IMR-90 (cell line): ENCODE results near the gene GABRB2. TPM values are rescaled to one million over a fixed set of nuclear protein-coding genes. Genes with fewer than 3 reads are reported as not detected.

Source experiments
- ATAC-seq: fragments of 200-7000 bp; cut with Tn5 transposase; 2 replicates; pipeline ENCODE4 v1.9.1; 2020; ENCODE audit warnings: low read depth, mild to moderate bottlenecking, moderate library complexity
- BruUV-seq: library from RNA; stranded (reverse); fragments of 400-500 nt; replicated peaks from 2 replicates; lab custom pipeline; 2021; lab: Mats Ljungman, UMichigan
- CTCF ChIA-PET: fragments of 300-600 bp; formaldehyde crosslinking; extraction: SDS; loops from one replicate; lab custom pipeline; 2021; ENCODE audit warnings: antibody characterized with exemption; lab: Yijun Ruan, JAX
- POLR2A ChIA-PET: fragments of 300-600 bp; sonication (Branson Sonifier 250); formaldehyde crosslinking; loops from one replicate; lab custom pipeline; 2022; ENCODE audit warnings: antibody characterized with exemption; ENCODE audit not compliant: unreplicated experiment; lab: Charles Lee
- DNase-seq: peaks from one replicate; pipeline ENCODE4 v3.0.0; 2013
- H2AFZ ChIP-seq: replicated peaks from 2 replicates; pipeline ENCODE3; 2013; ENCODE audit warnings: low read length, mild to moderate bottlenecking; ENCODE audit not compliant: poor library complexity
- H2AK5ac ChIP-seq: 2 replicates; pipeline ENCODE4 v1.6.1; 2013; ENCODE audit warnings: low read depth, low read length, inconsistent platforms
- H2AK9ac ChIP-seq: replicated peaks from 2 replicates; pipeline ENCODE3; 2013; ENCODE audit warnings: mild to moderate bottlenecking, low read depth, low read length, moderate library complexity; ENCODE audit not compliant: poor library complexity
- H2BK120ac ChIP-seq: 2 replicates; pipeline ENCODE4 v1.6.1; 2013; ENCODE audit warnings: low read depth, low read length, inconsistent platforms
- H2BK15ac ChIP-seq: 3 replicates; pipeline ENCODE4 v1.6.1; 2013; ENCODE audit warnings: low read depth, low read length, inconsistent platforms
- H2BK20ac ChIP-seq: 2 replicates; pipeline ENCODE4 v1.6.1; 2013; ENCODE audit warnings: low read depth, mild to moderate bottlenecking, inconsistent platforms, low read length, moderate library complexity
- H2BK5ac ChIP-seq: 2 replicates; pipeline ENCODE4 v1.6.1; 2013; ENCODE audit warnings: mild to moderate bottlenecking, low read depth, low read length, inconsistent platforms; ENCODE audit not compliant: poor library complexity, severe bottlenecking
- H3K14ac ChIP-seq: replicated peaks from 2 replicates; pipeline ENCODE4 v1.6.1; 2013; ENCODE audit warnings: low read depth, low read length, inconsistent platforms
- H3K18ac ChIP-seq: 2 replicates; pipeline ENCODE4 v1.6.1; 2013; ENCODE audit warnings: low read depth, low read length, control low read depth
- H3K23ac ChIP-seq: 2 replicates; pipeline ENCODE4 v1.6.1; 2013; ENCODE audit warnings: low read depth, low read length, inconsistent platforms
- H3K27ac ChIP-seq: 2 replicates; pipeline ENCODE4 v1.5.1; 2013; ENCODE audit warnings: mild to moderate bottlenecking, control low read depth, low read length; ENCODE audit not compliant: insufficient read depth
- H3K27me3 ChIP-seq: 2 replicates; pipeline ENCODE4 v1.6.1; 2013; ENCODE audit warnings: low read length; ENCODE audit not compliant: control insufficient read depth, insufficient read depth
- H3K36me3 ChIP-seq: 2 replicates; pipeline ENCODE4 v1.6.1; 2013; ENCODE audit warnings: low read length, mixed read lengths; ENCODE audit not compliant: control insufficient read depth, insufficient read depth
- H3K4ac ChIP-seq: 2 replicates; pipeline ENCODE4 v1.6.1; 2013; ENCODE audit warnings: low read depth, low read length, inconsistent platforms
- H3K4me1 ChIP-seq: 2 replicates; pipeline ENCODE4 v1.6.1; 2013; ENCODE audit warnings: low read length, mixed read lengths; ENCODE audit not compliant: control insufficient read depth, insufficient read depth
- H3K4me2 ChIP-seq: 2 replicates; pipeline ENCODE4 v1.6.1; 2013; ENCODE audit warnings: low read depth, mild to moderate bottlenecking, control low read depth, low read length, moderate library complexity
- H3K4me3 ChIP-seq: 2 replicates; pipeline ENCODE4 v1.5.1; 2013; ENCODE audit warnings: low read depth, mild to moderate bottlenecking, control low read depth, low read length, moderate library complexity; ENCODE audit not compliant: insufficient read depth
- H3K56ac ChIP-seq: 2 replicates; pipeline ENCODE4 v1.6.1; 2013; ENCODE audit warnings: low read length, inconsistent platforms; ENCODE audit not compliant: insufficient read depth; ENCODE audit errors: extremely low read depth
- H3K79me1 ChIP-seq, 2 experiments: 2 replicates each; pipeline ENCODE4 v1.6.1; 2013; ENCODE audit warnings: low read length in 2 of 2, inconsistent platforms in 1 of 2, low read depth in 1 of 2
- H3K9ac ChIP-seq: 2 replicates; pipeline ENCODE4 v1.6.1; 2013; ENCODE audit warnings: low read depth, low read length, control low read depth
- H3K9me1 ChIP-seq: 2 replicates; pipeline ENCODE4 v1.6.1; 2013; ENCODE audit warnings: low read length, inconsistent platforms; ENCODE audit not compliant: insufficient read depth
- H3K9me3 ChIP-seq: 2 replicates; pipeline ENCODE4 v1.6.1; 2013; ENCODE audit warnings: low read length; ENCODE audit not compliant: control insufficient read depth, insufficient read depth
- H4K20me1 ChIP-seq: 2 replicates; pipeline ENCODE4 v1.6.1; 2013; ENCODE audit warnings: low read length, inconsistent platforms; ENCODE audit not compliant: insufficient read depth
- H4K5ac ChIP-seq: 2 replicates; pipeline ENCODE4 v1.6.1; 2013; ENCODE audit warnings: mild to moderate bottlenecking, low read depth, low read length, control low read depth
- H4K8ac ChIP-seq, 2 experiments: 2 replicates each; pipeline ENCODE4 v1.6.1; 2013; ENCODE audit warnings: low read depth in 2 of 2, low read length in 2 of 2, control low read depth in 1 of 2, inconsistent platforms in 1 of 2
- H4K91ac ChIP-seq: 2 replicates; pipeline ENCODE4 v1.6.1; 2013; ENCODE audit warnings: low read depth, low read length, inconsistent platforms; ENCODE audit not compliant: insufficient read depth
- BHLHE40 ChIP-seq: fragments of 150-350 bp; IDR thresholded peaks from 2 replicates; pipeline ENCODE4 v1.6.1; 2016; ENCODE audit warnings: mild to moderate bottlenecking, low read depth, low read length
- CEBPB ChIP-seq: IDR thresholded peaks from 2 replicates; pipeline ENCODE4 v1.6.1; 2012; ENCODE audit warnings: low read depth, low read length, improper control_type of control experiment
- CHD1 ChIP-seq: IDR thresholded peaks from 2 replicates; pipeline ENCODE4 v1.6.1; 2012; ENCODE audit warnings: low read depth, low read length, improper control_type of control experiment
- FOS ChIP-seq: fragments of 150-350 bp; IDR thresholded peaks from 2 replicates; pipeline ENCODE4 v1.6.1; 2016; ENCODE audit warnings: low read depth, low read length
- MAFK ChIP-seq: IDR thresholded peaks from 2 replicates; pipeline ENCODE4 v1.6.1; 2012; ENCODE audit warnings: low read depth, low read length, improper control_type of control experiment
- MAZ ChIP-seq: IDR thresholded peaks from 2 replicates; pipeline ENCODE4 v1.6.1; 2012; ENCODE audit warnings: low read depth, mild to moderate bottlenecking, low read length, improper control_type of control experiment, moderate library complexity, borderline replicate concordance
- MXI1 ChIP-seq: IDR thresholded peaks from 2 replicates; pipeline ENCODE4 v1.6.1; 2012; ENCODE audit warnings: low read depth, mild to moderate bottlenecking, low read length, moderate library complexity, borderline replicate concordance
- NFE2L2 ChIP-seq: fragments of 150-350 bp; IDR thresholded peaks from 2 replicates; pipeline ENCODE4 v1.6.1; 2016; ENCODE audit warnings: low read depth, mild to moderate bottlenecking, low read length
- POLR2A ChIP-seq: IDR thresholded peaks from 2 replicates; pipeline ENCODE4 v1.6.1; 2012; ENCODE audit warnings: mild to moderate bottlenecking, low read depth, low read length
- RAD21 ChIP-seq: IDR thresholded peaks from 2 replicates; pipeline ENCODE4 v1.6.1; 2012; ENCODE audit warnings: low read length, improper control_type of control experiment
- RCOR1 ChIP-seq: IDR thresholded peaks from 2 replicates; pipeline ENCODE4 v1.6.1; 2012; ENCODE audit warnings: mild to moderate bottlenecking, low read length, improper control_type of control experiment; ENCODE audit not compliant: insufficient replicate concordance
- RFX5 ChIP-seq: IDR thresholded peaks from 2 replicates; pipeline ENCODE4 v1.8.0; 2012; ENCODE audit warnings: low read depth, mild to moderate bottlenecking, low read length, moderate library complexity
- SMC3 ChIP-seq: fragments of 150-350 bp; IDR thresholded peaks from 2 replicates; pipeline ENCODE4 v1.6.1; 2016; ENCODE audit warnings: low read depth, mild to moderate bottlenecking, antibody characterized with exemption, low read length, moderate library complexity
- WGBS, 2 experiments: methylation state at CpG; one replicate each; pipeline versions ENCODE4 v1.1.5 to v1.1.7; 2013; ENCODE audit warnings: missing lambda C conversion rate in 2 of 2; ENCODE audit not compliant: insufficient read length in 1 of 2; ENCODE audit errors: extremely low coverage in 2 of 2; 5-methylcytosine and 5-hydroxymethylcytosine counted together
- dilution Hi-C: fragments of 300-500 bp; cut with HindIII; formaldehyde crosslinking; loops from one replicate; pipeline ENCODE4 v1.14.3; 2018; ENCODE audit warnings: low sequenced_read_pairs; ENCODE audit not compliant: unreplicated experiment
- in situ Hi-C: fragments of 300-500 bp; cut with MboI; formaldehyde crosslinking; loops from 3 replicates; pipeline ENCODE4 v1.14.3; 2019; ENCODE audit warnings: low sequenced_read_pairs, inconsistent platforms, mixed read lengths
- intact Hi-C: fragments of 100-400 bp; cut with micrococcal nuclease; formaldehyde crosslinking; loops from 2 replicates; pipeline ENCODE4 v1.10.0; 2022
- polyA plus RNA-seq, 3 experiments: library from polyadenylated mRNA; depleted of rRNA; stranded (reverse); fragments of >200 nt; gene quantifications; 2 replicates each; pipeline ENCODE4 v1.2.3, GENCODE V29; 2012; ENCODE audit warnings: low replicate concordance in 1 of 3
- total RNA-seq: library from RNA; depleted of rRNA; stranded (reverse); fragments of >200 nt; gene quantifications from 2 replicates; pipeline ENCODE4 v1.2.3, GENCODE V29; 2012
- TF ChIP-seq, protein P1 (sequence below): conservative IDR thresholded peaks from 2 replicates; pipeline ENCODE4 v1.5.1; 2012; ENCODE audit warnings: mild to moderate bottlenecking, low read depth, low read length, improper control_type of control experiment
- TF ChIP-seq, protein P2 (sequence below): fragments of 150-350 bp; IDR thresholded peaks from 2 replicates; pipeline ENCODE4 v1.6.1; 2016; ENCODE audit warnings: low read depth, mild to moderate bottlenecking, low read length, moderate library complexity, borderline replicate concordance
- TF ChIP-seq, protein P3 (sequence below): fragments of 150-350 bp; IDR thresholded peaks from 2 replicates; pipeline ENCODE4 v1.6.1; 2017; ENCODE audit warnings: mild to moderate bottlenecking, antibody characterized with exemption, low read length, low read depth

The GABRB2 gene
- total and polyA plus RNA-seq, 2 of the 4 experiments (the other 2 are of a cell fraction): not detected

GRCh38 chr5:161274951-161275350, 271.6 kb downstream of the GABRB2 start:
- CTCF ChIA-PET: no interaction called here
- H3K18ac ChIP-seq: no peak overlapping the region
- H3K9ac ChIP-seq: no peak overlapping the region
- dilution Hi-C loops (no loop called here), intact Hi-C loops (no loop called here), in situ Hi-C loops (no loop called here)
- H3K27ac ChIP-seq: no peak overlapping the region
- no peak overlapping the region for H3K14ac ChIP-seq
- no peak overlapping the region for H4K8ac ChIP-seq
- no peak overlapping the region for H2BK5ac ChIP-seq
- no peaks in the 10 kb centered on the region for H4K20me1 ChIP-seq
- H2BK20ac ChIP-seq: no peak overlapping the region
- POLR2A ChIA-PET: no interaction called here
- BruUV-seq: no TSS peak
- DNase-seq (no peak), ATAC-seq (no peak)
- H3K79me1 ChIP-seq: no peaks in the 10 kb centered on the region
- no peak overlapping the region for H2BK15ac ChIP-seq
- no peak overlapping the region for H2AK5ac ChIP-seq
- no peak overlapping the region for H3K4me3 ChIP-seq
- H3K9me1 ChIP-seq: no peaks in the 10 kb centered on the region
- no peak overlapping the region for H2AK9ac ChIP-seq
- no peak overlapping the region for H4K5ac ChIP-seq
- H3K27me3 ChIP-seq: no peaks in the 10 kb centered on the region
- no peaks in the 10 kb centered on the region for H3K4me1 ChIP-seq
- TF ChIP-seq, protein P1, sequence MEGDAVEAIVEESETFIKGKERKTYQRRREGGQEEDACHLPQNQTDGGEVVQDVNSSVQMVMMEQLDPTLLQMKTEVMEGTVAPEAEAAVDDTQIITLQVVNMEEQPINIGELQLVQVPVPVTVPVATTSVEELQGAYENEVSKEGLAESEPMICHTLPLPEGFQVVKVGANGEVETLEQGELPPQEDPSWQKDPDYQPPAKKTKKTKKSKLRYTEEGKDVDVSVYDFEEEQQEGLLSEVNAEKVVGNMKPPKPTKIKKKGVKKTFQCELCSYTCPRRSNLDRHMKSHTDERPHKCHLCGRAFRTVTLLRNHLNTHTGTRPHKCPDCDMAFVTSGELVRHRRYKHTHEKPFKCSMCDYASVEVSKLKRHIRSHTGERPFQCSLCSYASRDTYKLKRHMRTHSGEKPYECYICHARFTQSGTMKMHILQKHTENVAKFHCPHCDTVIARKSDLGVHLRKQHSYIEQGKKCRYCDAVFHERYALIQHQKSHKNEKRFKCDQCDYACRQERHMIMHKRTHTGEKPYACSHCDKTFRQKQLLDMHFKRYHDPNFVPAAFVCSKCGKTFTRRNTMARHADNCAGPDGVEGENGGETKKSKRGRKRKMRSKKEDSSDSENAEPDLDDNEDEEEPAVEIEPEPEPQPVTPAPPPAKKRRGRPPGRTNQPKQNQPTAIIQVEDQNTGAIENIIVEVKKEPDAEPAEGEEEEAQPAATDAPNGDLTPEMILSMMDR: no peak
- no peak for TF ChIP-seq FOS
- TF ChIP-seq MAZ: no peak
- TF ChIP-seq RCOR1: no peak
- TF ChIP-seq MAFK: no peak
- no peak for TF ChIP-seq RFX5
- TF ChIP-seq, protein P2, sequence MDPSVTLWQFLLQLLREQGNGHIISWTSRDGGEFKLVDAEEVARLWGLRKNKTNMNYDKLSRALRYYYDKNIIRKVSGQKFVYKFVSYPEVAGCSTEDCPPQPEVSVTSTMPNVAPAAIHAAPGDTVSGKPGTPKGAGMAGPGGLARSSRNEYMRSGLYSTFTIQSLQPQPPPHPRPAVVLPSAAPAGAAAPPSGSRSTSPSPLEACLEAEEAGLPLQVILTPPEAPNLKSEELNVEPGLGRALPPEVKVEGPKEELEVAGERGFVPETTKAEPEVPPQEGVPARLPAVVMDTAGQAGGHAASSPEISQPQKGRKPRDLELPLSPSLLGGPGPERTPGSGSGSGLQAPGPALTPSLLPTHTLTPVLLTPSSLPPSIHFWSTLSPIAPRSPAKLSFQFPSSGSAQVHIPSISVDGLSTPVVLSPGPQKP: no peak
- no peak for TF ChIP-seq POLR2A
- TF ChIP-seq MXI1: no peak
- TF ChIP-seq BHLHE40: no peak
- no peak for TF ChIP-seq CEBPB
- no peak for TF ChIP-seq SMC3
- no peak for TF ChIP-seq CHD1
- TF ChIP-seq RAD21: no peak
- TF ChIP-seq NFE2L2: no peak
- TF ChIP-seq, protein P3, sequence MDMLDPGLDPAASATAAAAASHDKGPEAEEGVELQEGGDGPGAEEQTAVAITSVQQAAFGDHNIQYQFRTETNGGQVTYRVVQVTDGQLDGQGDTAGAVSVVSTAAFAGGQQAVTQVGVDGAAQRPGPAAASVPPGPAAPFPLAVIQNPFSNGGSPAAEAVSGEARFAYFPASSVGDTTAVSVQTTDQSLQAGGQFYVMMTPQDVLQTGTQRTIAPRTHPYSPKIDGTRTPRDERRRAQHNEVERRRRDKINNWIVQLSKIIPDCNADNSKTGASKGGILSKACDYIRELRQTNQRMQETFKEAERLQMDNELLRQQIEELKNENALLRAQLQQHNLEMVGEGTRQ: no peak
- no peak overlapping the region for H3K4ac ChIP-seq
- H3K56ac ChIP-seq: no peak overlapping the region
- no peaks in the 10 kb centered on the region for H3K36me3 ChIP-seq
- H3K9me3 ChIP-seq: peaks cover 8% of the 10 kb centered on the region
- no peak overlapping the region for H2BK120ac ChIP-seq
- WGBS, 2 experiments: no CpG with 5 or more reads among the region's 2 CpGs
- no peak overlapping the region for H3K23ac ChIP-seq
- no peak overlapping the region for H4K91ac ChIP-seq
- no peak overlapping the region for H2AFZ ChIP-seq
- H3K4me2 ChIP-seq: no peak overlapping the region
